GM12875 (cell line): Measurements from ENCODE around the gene TMEM135.

Source experiments
- H3K4me3 ChIP-seq: one replicate; pipeline ENCODE4 v1.5.1; 2011; ENCODE audit warnings: low read depth, low read length, control low read depth
- TF ChIP-seq, protein P1 (sequence below): IDR thresholded peaks from 2 replicates; pipeline ENCODE4 v1.5.1; 2011; ENCODE audit warnings: low read depth, mild to moderate bottlenecking, control low read depth, inconsistent platforms, low read length, moderate library complexity, borderline replicate concordance; ENCODE audit not compliant: insufficient read depth

TMEM135 gene

GRCh38 chr11:87212891-87213290 lies 175.2 kb downstream of the TMEM135 start:
- H3K4me3 ChIP-seq = no peak overlapping the region
- TF ChIP-seq, protein P1, sequence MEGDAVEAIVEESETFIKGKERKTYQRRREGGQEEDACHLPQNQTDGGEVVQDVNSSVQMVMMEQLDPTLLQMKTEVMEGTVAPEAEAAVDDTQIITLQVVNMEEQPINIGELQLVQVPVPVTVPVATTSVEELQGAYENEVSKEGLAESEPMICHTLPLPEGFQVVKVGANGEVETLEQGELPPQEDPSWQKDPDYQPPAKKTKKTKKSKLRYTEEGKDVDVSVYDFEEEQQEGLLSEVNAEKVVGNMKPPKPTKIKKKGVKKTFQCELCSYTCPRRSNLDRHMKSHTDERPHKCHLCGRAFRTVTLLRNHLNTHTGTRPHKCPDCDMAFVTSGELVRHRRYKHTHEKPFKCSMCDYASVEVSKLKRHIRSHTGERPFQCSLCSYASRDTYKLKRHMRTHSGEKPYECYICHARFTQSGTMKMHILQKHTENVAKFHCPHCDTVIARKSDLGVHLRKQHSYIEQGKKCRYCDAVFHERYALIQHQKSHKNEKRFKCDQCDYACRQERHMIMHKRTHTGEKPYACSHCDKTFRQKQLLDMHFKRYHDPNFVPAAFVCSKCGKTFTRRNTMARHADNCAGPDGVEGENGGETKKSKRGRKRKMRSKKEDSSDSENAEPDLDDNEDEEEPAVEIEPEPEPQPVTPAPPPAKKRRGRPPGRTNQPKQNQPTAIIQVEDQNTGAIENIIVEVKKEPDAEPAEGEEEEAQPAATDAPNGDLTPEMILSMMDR = no peak

DNA sequence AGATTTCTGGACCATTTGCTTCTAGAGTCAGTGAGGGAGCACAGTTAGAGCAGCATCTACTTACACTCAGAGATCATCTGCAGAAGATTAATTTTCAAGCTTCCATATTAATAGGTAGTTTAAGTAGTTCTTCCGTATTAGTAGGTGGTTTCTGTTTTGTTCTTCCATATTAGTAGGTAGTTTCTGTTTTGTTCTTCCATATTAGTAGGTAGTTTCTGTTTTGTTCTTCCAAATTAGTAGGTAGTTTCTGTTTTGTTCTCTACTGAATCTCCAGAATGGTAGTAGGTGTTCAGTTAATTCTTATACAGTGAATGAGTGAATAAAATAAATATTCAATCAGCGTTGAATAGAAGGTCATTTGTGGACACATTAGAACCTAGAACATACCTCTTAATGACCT lies 175.7 kb downstream of the TMEM135 start:
- TF ChIP-seq, protein P1 = no peak
- H3K4me3 ChIP-seq = no peak overlapping the region

DNA sequence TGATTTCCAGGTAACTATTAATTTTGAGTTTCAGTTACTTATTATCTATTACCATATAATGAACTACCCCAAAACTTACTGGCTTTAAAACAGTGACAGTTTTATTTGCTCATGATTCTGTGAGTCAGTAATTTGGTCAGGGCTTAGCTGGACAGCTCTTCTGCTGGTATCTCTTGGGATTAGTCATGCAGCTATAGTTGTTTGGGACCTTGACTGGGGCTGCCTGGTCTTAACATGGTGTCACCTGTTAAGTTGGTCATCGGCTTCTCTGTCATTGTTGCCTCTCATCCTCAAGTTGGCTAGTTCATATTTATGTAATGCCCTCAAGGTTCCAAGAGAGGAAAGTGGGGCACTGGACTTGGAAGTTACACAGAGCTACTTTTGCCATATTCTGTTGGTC lies 177.5 kb downstream of the TMEM135 start:
- TF ChIP-seq, protein P1 = no peak
- H3K4me3 ChIP-seq = no peak overlapping the region

- H3K4me3 ChIP-seq = no peak overlapping the region
- TF ChIP-seq, protein P1 = no peak
Measured at GRCh38 chr11:87219266-87219665, 181.5 kb downstream of the TMEM135 start.

GRCh38 chr11:87223816-87224215 lies 186.1 kb downstream of the TMEM135 start:
- H3K4me3 ChIP-seq = no peak overlapping the region
- TF ChIP-seq, protein P1 = no peak

- H3K4me3 ChIP-seq = no peak overlapping the region
- TF ChIP-seq, protein P1 = no peak
Measured at GRCh38 chr11:87224486-87224885, 186.8 kb downstream of the TMEM135 start.

GRCh38 chr11:87228820-87229219 lies 191.1 kb downstream of the TMEM135 start:
- H3K4me3 ChIP-seq = no peak overlapping the region
- TF ChIP-seq, protein P1 = no peak
